ENCODE measurements around the gene MAEA.

GRCh38 chr4:1355378-1355777 lies 65.7 kb downstream of the MAEA start:
- TF ChIP-seq EZH2phosphoT487 (IDR thresholded peaks at IDR 0.05; ENCODE audit: insufficient read depth, low read depth) (no peak), EZH2 (IDR thresholded peaks at IDR 0.05; ENCODE audit: insufficient read depth, poor library complexity, severe bottlenecking) (no peak)
